Anterior cingulate cortex (tissue), 58 donors: Measurements from ENCODE around the gene GREB1.
A peak's percentile ranks its signal among the peaks of the same experiment; 100 is the strongest.

ENCODE experiments used
- DNase-seq, 58 donors: peaks; one replicate each; lab custom pipeline; 2025; lab: John Stamatoyannopoulos, UW

Gene GREB1

DNA sequence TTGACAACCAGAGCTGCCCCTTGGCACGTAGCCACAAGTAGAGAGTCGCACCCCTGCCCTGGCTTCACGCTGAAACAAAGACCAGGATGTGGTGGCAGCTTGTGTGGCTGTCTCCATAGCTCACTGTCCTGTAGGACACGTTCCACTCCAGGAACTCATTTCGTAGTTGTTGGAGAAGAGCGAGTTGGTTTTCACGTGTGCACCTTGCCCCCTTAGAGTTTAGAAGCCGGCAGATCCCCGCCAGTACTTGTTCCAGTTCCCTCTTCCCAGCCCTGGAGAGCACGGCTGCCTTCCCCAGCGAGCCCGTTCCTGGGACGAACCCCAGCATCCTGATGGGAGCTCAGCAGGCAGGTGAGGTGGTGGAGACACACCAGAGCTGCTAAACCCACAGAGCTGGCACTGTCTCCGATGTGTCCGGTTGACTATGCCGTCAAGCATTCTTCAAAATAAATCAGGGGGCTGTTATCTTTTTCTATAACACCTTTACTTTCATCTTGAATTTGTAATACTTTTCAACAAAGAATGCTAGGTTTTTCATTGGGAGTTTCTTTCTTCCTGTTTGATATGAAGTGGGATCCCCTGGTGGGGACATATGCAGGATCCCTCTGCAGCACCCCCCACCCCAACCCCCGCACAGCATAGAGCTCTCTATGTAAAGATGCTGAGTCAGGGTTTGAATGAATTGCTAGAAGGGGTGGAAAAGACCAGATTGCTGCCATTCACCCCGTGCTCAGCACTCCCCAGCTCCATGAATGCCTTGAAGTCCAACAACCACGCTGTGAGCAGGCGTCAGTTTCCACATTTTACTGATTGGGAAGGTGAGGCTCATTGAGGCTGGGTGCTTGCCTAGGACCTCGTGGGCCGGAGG lies 44.5 kb downstream of the GREB1 start:
- DNase-seq = no peak

DNA sequence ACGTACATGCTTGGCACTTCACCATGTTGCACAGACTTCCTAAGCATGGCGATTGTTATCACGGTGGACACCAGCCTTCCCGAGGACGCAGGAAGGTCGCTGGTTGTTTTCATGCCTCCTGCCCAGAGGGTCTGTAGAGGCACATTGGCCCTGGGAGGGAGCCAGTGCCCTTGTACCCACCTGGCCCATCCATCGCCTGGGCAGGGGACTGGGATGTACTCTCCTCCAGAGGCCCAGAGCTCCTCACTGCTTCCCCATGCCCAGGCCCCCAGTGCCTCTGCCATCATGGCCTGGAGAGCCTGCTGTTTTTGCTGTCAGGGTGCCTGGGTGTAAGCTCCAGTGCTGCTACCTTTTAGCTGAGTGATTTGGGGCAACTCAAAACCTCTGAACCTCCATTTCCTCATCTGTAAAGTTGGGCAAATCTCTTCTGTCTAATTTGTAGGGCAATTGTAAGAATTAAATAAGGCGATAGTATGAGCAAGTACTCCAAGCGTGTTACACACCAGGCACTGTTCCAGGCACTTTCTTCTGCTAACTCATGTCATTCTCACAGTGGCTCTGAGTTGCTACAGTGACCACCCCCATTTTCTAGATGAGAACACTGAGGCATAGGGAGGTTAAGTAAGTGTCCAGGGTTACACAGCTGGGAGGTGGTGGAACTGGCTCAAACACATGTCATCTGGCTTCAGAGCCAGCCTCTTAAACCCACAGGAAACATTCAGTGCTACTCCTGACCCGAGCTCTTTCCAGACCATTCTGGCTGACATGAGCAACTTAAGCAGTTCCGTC lies 45.3 kb downstream of the GREB1 start:
- no peak for DNase-seq

DNA sequence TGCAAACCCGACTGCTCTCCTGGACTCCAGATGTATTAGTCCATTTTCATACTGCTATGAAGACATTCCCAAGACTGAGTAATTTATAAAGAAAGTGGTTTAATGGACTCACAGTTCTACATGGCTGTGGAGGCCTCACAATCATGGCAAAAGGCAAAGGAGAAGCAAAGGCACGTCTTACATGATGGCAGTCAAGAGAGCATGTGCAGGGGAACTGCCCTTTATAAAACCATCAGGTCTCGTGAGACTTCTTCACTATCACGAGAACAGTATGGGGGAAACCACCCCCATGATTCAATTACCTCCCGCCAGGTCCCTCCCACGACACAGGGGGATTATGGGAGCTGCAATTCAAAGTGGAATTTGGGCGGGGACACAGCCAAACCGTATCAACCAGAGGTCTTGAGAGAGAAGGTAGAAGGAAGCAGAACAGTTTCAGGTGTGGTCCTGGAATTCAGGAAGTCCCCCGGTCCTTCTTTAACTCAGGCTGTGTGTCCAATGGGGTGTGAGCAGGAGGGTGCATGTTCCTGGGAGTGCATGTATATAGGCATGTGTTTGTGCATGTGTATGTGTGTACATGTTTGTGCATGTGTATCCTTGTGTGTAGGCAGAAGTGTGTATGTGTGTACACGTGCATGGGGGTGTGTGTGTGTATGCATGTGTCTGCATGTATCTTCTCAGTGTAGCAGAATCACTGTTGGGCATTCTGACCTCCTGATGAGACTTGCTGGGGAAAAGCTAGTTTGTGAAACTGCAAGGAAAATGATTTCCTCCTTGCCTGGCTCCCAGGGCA lies 46.2 kb downstream of the GREB1 start:
- DNase-seq = no peak

DNA sequence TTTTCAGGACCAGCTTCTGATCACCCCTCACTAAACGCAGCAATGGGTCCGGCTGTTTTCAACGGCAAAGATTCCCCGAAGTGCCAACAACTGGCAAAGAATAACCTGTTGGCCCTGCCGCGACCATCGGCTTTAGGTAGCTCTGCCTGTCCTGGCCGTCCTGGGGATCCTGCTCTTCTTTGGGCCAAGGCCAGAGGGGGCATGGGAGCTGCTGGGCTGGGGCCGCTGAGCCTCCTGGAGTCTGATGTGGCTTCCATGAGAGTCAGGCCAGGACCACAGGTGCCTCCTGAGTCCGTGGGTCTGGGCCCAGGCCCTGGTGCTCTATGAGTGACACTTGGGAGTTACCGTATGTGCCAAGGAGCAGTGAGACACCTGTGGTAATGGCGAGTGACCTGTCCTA lies 46.9 kb downstream of the GREB1 start:
- no peak for DNase-seq

DNA sequence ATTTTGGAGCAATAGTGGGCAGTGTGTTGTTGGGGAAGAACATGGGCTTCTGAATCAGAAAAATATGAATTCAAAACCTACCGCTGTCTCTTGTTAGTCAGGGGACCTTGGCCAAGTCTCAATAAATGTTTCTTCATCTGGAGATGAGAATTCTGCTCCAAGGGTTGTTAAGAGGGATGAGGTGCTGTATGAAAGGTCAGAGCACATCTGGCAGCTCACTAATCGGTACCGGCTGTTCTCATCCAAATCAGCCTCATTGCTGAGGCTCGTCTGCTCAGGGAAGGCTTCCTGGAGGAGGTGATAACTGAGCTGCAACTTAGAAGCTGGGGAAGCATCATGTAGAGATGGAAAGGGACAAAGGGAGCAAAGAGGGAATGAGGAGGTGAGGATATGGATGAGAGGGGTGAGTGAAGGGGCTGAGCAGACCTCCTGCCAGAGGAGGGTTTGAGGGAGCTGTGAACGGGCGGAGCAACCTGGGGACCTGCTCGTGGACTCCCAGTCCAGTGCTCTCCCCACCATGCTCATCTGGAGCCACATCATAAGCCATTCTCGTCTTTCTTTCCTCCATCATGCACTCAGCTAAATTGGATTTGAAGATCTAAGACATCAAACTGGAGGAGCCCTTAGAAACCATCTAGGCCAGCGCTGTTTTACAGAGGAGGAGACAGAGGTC lies 47.4 kb downstream of the GREB1 start:
- DNase-seq = no peak

DNA sequence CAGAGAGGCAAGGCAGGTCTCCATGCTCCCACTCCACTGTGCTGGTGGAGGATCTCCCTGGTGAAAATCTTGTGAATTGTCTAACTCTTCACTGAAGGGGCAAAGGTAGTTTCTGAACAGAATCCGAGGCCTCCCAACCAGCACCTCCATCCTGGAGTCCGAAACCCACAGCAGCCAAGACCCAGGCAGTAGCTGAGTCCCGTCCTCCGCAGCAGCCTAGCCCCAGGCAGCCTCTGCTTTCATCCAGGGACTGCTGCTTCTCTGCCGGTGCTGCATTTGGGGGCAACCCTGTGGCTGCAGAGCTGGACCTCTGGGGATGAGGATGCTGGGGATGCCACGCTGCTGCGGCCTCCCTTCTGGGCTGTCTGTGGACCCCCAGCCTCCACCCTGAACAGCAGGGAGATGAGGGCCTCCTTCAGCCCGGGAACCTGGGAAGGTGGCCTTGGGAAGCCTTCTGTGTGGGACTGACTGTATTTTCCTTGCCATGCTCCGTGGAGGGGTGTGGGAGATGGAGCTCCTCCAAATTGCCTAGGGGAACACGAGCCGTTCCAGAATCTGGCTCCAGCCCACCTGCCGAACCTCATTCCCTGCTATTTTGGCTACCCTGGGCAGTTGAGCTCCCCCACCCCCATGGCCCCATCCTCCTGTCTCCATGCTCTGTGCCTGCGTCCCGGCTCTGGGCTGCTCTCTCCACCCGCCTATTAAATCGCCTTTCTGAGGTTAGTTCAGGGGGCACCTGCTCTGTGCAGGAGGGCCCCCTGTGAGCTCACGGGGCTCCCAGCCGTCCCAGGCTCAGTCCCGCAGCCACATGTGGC lies 48.2 kb downstream of the GREB1 start:
- DNase-seq = no peak

DNA sequence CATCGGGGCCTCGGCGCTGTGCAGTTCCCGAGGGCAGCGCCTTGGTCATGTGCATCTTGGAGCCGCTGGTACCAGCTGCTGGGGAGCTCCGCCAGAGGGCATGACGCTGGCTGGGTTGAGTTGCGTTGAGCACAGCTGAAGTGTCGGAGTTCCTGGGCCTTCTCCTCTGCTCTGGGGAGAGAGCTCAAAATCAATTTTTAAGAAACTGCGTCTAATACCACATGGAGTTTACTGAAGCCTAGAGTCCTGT lies 48.7 kb downstream of the GREB1 start:
- peak in 9 of 58 donors; percentile 10 to 57 (median 26) for DNase-seq

DNA sequence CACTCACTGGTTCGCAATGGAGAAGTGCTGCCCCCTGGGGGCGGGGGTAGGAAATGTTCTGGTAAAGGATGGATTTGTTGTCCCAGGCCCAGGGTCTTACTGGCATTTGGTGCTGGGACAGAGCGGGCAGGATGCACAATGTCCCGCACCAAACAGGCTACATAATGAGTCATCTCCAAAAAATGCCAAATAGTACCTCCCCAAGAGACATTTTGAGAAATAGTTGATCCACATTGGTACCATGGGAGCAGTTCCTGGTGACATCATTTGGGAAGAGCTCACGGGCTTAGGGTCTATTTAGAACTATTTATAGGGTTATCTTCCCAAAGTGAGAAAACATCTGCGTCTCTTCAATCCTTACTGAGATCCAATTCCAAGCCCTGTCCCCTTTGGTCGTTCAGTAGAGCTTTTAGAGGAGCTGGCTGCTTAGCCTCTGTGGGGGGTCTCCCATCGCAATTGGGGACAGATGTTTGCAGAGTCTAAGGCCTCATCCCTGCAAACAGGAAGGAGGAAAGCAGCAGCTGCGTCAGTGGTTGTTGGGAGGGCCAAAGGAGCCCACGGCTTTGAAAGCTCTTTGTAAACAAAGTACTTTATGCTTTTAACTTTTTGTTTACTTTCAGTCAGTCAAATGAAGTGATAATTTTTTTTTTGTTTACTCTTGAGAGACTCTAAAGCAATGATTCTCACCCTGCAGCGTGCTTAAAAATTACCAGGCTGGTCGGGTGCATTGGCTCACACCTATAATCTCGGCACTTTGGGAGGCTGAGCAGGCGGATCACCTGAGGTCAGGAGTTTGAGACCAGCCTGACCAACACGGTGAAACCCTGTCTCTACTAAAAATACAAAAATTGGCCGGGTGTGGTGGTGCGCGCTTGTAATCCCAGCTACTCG lies 49.3 kb downstream of the GREB1 start:
- DNase-seq = peak in 41 of 58 donors; percentile 7 to 71 (median 37)

DNA sequence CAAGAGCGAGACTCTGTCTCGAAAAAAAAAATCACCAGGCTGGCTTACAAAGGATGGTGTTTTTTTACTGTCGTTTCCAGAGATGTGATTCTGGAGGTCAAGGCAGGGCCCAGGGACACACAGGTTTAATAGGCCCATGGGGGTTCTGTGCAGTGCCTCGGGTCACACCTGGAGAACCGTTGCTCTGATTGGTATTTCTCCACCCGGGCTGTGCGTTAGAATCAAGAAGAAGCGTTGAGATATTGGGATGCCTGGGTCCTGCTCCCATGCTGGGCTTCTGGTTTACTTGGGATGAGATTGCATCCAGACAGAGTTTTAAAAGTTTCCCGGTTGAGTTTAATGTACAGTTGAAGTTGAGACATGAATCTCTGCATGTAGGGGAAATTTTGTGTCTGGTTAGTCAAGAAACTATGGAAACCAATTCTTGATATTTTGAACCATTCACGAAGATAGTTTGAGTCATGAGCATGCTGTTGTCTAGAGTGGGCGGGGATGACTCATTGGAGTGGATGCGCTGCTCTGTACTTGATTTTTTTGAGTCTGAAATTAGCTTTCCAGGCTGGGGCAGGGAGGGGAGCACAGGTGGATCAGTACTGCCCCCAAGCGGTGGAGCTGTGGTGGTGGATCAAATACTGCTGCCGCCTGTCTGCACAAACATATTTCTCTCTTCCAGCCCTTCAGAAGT lies 50.1 kb downstream of the GREB1 start:
- DNase-seq = peak; percentile 17 to 92 (median 71)

DNA sequence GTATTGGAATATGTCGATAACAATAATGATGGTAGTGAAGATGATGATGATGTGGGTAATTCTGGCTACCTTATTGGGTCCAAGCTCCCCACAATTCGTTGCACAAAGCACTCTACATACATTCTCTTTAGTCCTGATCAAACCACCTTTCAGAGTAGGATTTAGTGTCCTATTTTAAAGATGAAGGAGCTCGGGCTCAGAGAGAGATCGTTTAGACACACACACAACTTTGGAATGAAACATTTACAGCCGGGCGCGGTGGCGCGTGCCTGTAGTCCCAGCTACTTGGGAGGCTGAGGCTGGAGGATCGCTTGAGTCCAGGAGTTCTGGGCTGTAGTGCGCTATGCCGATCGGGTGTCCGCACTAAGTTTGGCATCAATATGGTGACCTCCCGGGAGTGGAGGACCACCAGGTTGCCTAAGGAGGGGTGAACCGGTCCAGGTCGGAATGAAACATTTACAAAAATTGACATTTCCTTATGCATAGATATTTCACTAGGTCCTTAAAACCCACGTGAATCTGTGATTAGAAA lies 50.7 kb downstream of the GREB1 start:
- no peak for DNase-seq

DNA sequence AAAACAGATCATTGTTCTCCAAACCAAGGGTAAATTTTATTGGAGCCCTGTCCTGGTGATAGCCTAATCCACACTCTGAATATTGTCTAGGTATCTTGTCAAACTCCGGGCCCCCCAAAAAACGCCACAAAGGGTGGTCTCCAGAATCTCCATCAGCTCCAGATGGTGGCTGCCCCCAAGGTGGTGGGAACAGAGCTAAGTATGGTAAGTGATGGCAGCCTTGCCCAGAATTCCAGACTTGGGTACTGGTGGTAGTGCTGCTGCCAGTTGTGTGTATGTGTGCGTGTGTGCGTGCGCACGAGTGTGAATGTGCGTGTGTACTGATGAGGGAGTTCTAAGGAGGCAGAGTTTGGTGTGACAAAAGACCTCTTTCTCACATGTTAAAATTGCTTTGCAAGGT lies 51.2 kb downstream of the GREB1 start:
- no peak for DNase-seq

DNA sequence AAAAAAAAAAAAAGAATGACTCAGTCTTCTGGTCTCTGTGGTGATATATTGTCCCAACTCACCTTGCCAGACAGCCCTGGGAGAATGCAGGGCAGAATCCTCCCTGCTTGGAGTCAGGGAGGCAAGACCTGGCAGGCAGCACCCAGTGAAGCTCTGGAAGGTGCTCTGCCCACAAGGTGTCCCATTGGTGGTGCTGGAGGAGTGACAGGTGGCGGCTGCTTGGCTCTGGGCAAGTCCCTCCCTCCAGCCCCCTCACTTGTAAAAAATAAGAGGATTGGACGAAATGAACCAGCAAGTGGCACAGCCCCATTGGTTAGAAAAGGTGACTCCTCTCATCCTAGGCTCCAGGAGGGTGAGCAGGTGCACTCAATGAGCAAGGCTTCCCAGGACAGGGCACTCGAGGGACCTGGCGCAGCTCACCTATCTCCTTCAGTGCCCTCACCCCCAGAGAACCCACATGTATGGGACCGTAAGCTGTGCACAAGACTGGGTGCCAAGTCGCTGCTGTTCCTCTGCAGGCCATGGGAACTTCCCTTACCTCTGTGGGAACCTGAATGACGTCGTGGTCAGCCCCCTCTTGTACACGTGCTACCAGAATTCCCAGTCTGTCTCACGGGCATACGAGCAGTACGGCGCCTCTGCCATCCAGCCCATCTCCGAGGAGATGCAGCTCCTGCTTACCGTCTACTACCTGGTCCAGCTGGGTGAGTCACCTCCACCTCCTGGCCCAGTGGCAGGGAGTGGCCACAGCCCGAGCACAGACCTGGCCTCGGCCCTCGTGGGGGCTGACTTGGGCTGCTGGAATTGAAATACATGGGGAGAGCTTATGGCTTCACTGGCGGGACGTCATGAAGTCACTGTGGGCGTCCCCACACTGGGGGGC lies 54.6 kb downstream of the GREB1 start:
- DNase-seq = no peak

DNA sequence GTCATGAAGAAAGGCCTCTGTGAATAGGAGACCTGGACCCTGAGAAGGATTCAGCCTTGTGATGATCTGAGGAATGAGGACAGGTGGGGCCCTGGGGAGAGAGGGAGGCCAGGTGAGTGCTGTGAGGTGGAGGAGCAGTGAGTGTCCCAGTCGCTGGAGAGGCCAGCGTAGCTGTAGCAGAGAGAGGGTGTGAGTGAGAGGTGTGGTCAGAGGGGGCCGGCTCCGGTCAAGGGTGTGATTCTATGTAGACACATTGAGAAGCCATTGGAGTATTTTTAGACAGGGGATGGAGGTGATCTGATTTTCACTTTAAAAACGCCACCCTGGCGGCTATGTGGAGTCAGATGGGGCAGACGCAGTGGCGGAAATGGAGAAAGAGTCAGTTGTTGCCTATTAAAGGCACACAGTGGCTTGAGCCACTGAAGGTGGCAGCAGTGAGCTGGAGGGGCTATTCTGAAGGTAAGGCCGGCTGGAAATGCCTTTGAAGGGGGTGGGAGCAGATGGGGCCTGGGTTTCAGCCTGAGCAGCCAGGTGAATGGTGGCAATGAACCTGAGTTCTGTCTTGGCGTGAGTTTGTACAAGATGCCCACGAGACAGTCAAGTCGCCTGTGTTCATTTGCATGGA lies 55.6 kb downstream of the GREB1 start:
- no peak for DNase-seq

DNA sequence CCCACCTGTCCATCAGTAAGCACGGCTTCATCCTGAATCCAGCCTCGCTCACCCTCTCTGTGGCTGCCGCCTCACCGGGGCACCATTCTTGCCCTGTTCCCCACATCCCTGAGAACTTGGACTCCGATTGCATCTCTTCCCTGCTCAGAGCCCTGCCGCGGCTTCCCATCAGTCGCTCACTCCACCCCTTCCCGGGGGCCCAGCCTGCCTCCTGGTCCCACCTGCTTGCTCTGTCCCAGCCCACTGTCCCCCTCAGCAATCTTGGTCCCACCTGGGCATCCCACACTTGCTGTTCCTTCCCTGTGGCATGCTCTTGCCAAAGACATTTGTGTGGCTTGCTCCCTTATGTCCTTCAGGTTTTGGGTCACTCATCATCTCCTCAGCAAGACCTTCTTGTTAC lies 56.3 kb downstream of the GREB1 start:
- DNase-seq = no peak

DNA sequence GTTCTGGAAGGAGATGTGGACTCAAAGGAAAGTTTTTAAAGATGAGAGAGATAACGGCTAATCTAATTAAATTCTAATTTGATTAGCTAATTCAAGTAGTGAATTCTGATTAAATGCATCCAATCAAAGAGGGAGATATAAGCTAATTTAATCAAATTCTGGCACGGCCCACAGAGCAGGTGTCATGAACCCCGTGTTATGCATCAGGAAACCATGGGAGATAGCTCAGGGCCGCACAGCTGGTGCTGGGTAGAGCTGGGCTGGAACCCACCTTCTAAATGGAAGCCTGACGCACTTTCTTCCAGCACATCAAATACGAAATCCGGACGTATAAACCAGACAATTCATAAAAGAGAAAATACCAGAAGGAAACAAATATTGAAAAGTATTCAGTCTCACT lies 57.2 kb downstream of the GREB1 start:
- DNase-seq = no peak
